HG02885 (cell line): ENCODE measurements around the gene STK11IP.

Experiments
- ATAC-seq: cut with Tn5 transposase; IDR thresholded peaks from one replicate; pipeline ENCODE4 v1.9.1; 2021; ENCODE audit warnings: mild to moderate bottlenecking; ENCODE audit not compliant: unreplicated experiment, poor library complexity

Gene STK11IP

GRCh38 chr2:219575566-219576504 lies 21.8 kb upstream of the STK11IP start:
- ATAC-seq = no peak

DNA sequence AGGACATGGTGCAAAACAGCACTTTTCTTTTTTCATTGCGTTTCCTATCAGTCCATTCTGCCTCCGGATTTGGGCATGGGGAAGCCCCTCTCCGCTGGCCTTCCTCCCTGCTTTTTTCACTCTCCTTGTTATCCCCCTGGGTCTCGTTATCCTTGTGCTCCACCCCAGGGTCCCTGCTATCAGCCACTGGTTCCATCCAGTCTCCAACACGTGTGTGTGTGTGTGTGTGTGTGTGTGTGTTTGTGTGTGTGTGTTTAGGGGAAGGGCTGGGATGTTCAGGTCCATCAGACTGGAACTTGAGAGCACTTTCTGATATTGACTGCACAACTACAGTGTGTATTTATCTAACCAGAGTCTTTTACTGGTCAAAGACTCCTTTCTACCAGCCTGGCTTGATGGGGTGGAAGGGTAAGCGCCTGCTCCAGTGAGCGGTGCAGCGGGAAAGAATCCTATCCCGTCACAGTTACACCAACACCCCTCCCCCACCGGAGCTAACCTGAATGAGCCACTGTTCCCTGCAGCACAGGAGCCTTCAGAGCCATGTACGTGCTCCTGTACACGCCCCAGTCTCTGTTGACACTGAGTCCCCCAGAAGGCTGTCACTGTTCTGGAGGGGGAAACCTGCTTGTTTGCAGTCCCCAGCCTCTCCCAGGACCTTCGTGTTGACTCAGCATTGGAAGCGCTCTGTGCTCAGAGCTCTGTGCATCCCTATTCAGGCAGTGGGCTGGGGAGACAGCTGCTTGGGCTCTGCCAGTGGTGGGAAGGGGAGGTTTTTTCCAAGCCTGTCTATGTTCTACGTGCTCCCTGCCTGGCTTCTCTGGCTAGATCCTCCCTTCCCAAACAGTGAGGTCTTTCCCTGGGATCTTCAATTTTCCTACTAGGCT lies 20.9 kb upstream of the STK11IP start:
- no peak for ATAC-seq

DNA sequence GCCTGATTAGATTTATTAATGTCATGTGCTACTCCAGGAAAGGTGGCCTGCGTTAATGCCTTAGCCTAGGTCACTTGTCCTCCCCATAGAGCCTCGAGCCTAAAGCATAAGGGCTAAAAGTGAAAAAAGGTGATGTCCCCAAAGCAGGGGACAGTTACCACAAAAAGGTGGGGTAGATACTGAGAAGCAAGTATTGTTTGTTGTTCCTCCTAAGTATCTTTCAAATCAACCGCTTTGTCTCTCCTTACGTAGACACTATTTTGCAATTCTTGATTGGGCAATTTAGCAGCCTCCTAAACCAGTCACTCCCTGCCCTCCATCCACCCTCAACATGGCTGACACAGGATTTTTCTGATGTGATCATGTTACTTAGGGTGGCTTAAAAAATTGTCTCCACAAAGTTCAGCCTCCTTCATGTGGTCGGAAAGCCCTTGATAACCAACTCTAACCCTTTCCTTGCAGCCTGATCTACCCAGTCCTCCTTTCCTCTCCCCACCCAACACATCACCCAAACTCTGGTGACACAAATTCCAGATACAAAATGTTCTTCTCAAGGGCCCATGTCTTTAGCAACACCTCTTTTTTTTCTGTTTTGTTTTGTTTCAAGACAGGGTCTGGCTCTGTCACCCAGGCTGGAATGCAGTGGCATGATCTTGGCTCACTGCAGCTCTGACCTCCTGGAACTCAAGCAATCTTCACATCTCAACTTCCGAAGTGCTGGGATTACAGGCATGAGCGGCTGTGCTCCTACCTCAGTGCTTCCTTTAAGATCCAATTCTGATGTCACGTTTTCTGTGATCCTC lies 18.6 kb upstream of the STK11IP start:
- no peak for ATAC-seq

- no peak for ATAC-seq
These were observed 16.3 kb upstream of the STK11IP start for GRCh38 chr2:219581346-219581745.

DNA sequence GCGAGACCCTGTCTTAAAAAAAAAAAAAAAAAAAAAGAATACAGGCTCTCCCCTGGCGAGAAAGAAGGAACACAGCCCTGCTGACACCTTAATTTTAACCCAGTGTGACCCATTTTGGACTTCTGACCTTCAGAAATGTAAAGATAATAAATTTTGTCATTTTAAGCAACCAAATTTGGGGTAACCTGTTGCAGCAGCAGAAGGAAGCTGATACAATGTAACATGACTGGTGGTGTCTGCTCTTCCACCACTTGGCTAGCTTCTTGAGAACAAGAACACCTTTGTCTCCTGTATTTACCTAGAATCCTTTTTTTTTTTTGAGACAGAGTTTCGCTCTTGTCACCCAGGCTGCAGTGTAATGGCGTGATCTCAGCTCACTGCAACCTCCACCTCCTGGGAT lies 6.6 kb upstream of the STK11IP start:
- no peak for ATAC-seq

DNA sequence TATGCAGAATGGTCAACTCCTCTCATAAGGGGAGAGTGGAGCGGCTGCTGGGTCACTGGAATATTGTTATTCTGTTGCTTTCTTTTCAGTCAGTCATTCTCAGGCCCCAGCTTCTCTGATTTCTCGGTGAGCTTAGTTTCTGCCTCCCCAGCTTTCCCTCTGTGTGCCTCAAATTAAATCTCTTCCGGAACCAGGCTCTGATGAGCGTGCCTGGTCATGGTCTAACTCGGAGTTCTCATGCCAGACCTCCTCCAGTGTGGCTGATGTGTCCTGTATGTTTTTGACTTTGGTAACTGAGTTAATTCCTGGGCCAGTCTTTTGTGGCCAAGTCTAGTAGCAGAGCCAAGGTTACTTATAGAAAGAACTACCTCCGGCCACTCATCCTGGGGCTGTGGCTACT lies 4.9 kb upstream of the STK11IP start:
- ATAC-seq = no peak

- no peak for ATAC-seq
These were observed 4.5 kb upstream of the STK11IP start for GRCh38 chr2:219593154-219593553.

DNA sequence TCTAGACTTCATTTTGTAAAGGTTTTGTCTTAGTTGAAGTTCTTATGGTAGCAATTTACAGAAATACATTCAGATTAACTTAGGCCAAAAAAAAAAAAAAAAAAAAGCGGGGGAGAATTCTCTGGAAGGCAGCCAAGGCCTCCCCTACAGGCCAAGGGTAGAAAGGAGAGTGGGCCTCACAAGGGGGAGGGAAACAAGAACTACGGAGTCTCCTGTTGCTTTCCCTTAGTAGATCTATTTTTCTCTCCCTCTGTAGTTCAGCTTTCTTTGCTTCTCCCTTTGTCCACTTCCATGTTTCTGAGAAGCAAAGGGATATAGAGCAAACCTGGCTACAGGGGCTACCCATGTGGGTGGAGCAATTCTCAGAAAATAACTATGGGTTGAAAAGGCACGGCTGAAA lies 2.4 kb upstream of the STK11IP start:
- ATAC-seq = no peak

GRCh38 chr2:219596954-219597551 lies 604 bp upstream of the STK11IP start:
- ATAC-seq = peak; percentile 5

DNA sequence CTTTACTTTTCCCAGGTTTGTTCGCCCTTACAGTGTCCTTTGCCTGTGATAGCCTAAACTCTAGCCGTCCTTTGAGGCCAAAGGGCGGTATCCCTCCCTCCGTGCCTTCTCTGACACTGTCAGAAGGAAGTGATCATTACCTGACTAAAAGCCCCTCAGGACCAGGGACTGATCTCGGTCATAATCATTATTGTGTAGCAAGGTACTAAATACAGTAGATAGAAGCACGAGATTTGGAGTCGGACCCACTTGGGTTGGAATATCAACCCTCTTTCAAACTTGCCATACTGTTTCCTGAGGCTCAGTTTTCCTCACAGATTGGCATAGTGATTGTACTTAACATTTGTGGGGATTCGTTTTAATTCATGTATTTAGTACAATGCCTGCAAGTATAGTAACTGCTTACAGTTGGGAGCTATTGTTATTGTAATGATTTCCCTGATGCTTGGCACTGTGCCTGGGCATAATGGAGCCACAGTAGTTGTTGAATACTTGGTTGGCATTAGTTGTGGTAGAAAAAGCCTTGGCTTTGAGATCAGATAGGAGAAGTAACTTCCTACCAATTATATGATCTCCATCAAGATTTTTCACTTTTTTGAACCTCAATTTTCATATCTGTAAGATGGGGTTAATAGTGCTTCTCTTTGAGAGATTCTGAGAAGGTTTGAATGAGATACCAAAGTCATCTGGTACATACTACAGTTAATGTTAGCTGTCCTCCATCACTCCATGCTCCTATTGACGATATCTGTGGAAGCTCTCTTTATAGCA lies 836 bp downstream of the STK11IP start:
- no peak for ATAC-seq

DNA sequence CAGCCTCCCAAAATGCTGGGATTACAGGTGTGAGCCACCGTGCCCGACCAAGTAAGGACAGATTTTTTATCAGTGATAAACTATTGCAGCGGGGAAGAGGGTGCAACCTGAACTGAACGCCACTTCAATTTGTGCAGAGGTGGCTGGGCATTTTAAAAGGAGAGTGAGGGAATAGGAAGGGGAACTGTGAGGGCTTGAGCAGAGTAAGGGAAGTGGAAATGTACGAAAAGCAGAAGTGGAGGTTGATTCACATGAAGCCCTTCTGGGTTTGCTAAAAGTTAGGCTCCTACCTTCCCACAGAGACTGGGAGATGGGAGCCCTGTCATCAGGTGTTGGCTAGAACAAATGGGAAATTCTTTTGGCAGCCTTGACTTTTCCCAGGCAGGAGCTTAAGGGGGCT lies 6.1 kb downstream of the STK11IP start:
- no peak for ATAC-seq

GRCh38 chr2:219605607-219605954 lies 7.9 kb downstream of the STK11IP start:
- no peak for ATAC-seq

- ATAC-seq = no peak
These were observed 10.3 kb downstream of the STK11IP start for GRCh38 chr2:219607931-219608330.

DNA sequence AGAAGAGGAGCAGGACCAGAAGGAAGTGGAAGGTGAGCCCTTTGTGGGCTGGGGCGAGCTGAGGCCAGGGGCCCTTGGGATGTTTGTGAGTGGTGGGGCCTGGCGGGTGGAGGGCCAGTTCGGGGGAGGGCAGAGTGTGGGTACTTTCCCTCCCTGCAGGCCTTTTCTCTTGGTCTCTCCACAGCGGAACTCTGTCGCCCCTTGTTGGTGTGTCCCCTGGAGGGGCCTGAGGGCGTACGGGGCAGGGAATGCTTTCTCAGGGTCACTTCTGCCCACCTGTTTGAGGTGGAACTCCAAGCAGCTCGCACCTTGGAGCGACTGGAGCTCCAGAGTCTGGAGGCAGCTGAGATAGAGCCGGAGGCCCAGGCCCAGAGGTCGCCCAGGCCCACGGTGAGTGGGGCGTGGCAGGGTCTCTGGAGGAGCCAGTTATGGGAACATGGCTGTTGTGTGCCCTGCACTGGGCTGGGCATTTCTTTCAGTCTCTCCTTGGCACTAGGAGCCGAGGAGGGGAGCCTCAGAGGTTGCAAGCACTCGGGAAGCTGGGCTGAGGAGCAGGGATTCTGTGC lies 10.8 kb downstream of the STK11IP start:
- no peak for ATAC-seq

DNA sequence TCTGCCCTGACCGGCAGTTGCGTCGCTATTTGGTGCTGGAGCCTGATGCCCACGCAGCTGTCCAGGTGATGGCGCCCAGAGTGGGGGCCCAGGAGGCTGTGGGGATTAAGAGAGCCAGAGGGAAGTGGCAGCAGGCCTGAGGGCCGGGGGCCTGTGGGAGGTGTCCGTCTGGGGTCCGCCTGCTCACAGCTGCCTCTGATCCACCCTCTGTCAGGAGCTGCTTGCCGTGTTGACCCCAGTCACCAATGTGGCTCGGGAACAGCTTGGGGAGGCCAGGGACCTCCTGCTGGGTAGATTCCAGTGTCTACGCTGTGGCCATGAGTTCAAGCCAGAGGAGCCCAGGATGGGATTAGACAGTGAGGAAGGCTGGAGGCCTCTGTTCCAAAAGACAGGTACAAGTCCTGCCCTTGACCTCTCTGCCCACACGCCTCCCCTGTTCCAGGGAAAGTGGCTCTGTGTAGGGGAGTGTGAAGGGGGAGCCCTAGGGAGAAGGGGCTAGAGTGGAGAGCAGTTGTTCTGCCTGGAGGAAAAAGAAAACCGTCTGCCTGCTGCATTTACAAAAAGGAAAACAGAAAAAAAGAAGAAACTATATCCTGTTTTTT lies 11.6 kb downstream of the STK11IP start:
- no peak for ATAC-seq

- ATAC-seq = no peak
These were observed 13.6 kb downstream of the STK11IP start for GRCh38 chr2:219611306-219611705.

- ATAC-seq = no peak
These were observed 14.4 kb downstream of the STK11IP start for GRCh38 chr2:219611866-219612576.
